C4-2B (cell line): Measurements from ENCODE around the gene C10orf120.

Experiments used
- CTCF ChIP-seq: fragments of 450-650 bp; conservative IDR thresholded peaks from 2 replicates; pipeline ENCODE4 v1.5.1; 2017; ENCODE audit warnings: mild to moderate bottlenecking
- ZFX ChIP-seq: fragments of 450-650 bp; IDR thresholded peaks from 2 replicates; pipeline ENCODE4 v1.6.1; 2017

GRCh38 chr10:122692744-122693143 is 6.9 kb downstream of the C10orf120 start:
- no peak for TF ChIP-seq CTCF
- no peak for TF ChIP-seq ZFX
